WTC11 (cell line): ENCODE data around the gene CLEC10A. TPM values are rescaled to one million over a fixed set of nuclear protein-coding genes. Genes with fewer than 3 reads are reported as not detected.

ENCODE experiments used
- ATAC-seq: fragments of 200-7000 bp; cut with Tn5 transposase; 2 replicates; pipeline ENCODE4 v1.10.0; 2021; ENCODE audit warnings: mild to moderate bottlenecking, moderate library complexity
- CTCF ChIA-PET: fragments of 300-600 bp; sonication (Branson Sonifier 250); formaldehyde crosslinking; loops from one replicate; lab custom pipeline; 2021; ENCODE audit warnings: antibody characterized with exemption; lab: Charles Lee
- POLR2A ChIA-PET: fragments of 350-600 bp; sonication (Branson Sonifier 250); formaldehyde crosslinking; loops from one replicate; lab custom pipeline; 2021; ENCODE audit warnings: antibody characterized with exemption; lab: Charles Lee
- DNase-seq: peaks from one replicate; pipeline ENCODE4 v3.0.0; 2021; ENCODE audit warnings: low spot score
- H3K27ac Mint-ChIP-seq: 2 replicates; pipeline ENCODE4 v1.8.0; 2021; ENCODE audit warnings: mixed read lengths
- H3K27me3 Mint-ChIP-seq: 2 replicates; pipeline ENCODE4 v1.8.0; 2021; ENCODE audit warnings: low read depth, mild to moderate bottlenecking, moderate library complexity, mixed read lengths
- H3K36me3 Mint-ChIP-seq: 2 replicates; pipeline ENCODE4 v1.8.0; 2021; ENCODE audit warnings: mixed read lengths
- H3K4me1 Mint-ChIP-seq: 2 replicates; pipeline ENCODE4 v1.8.0; 2022; ENCODE audit warnings: mixed read lengths
- H3K4me3 Mint-ChIP-seq: 2 replicates; pipeline ENCODE4 v1.8.0; 2021; ENCODE audit warnings: mild to moderate bottlenecking, moderate library complexity, mixed read lengths
- H3K9me3 Mint-ChIP-seq: 2 replicates; pipeline ENCODE4 v1.8.0; 2021; ENCODE audit warnings: mixed read lengths
- EMX1 ChIP-seq: fragments of 250-450 bp; sonication (Bioruptor Pico); IDR thresholded peaks from 2 replicates; pipeline ENCODE4 v1.8.0; 2021; ENCODE audit warnings: mild to moderate bottlenecking
- FOXJ3 ChIP-seq: sonication (generic); formaldehyde crosslinking; IDR thresholded peaks from 2 replicates; pipeline ENCODE4 v1.9.0; 2021; ENCODE audit warnings: missing genetic modification reagents, mild to moderate bottlenecking, borderline replicate concordance
- FOXP1 ChIP-seq: sonication (generic); formaldehyde crosslinking; IDR thresholded peaks from 2 replicates; pipeline ENCODE4 v1.8.0; 2022; ENCODE audit warnings: missing genetic modification reagents, mild to moderate bottlenecking, moderate library complexity, borderline replicate concordance
- GABPB1 ChIP-seq: sonication (generic); formaldehyde crosslinking; IDR thresholded peaks from 2 replicates; pipeline ENCODE4 v1.8.1; 2023; ENCODE audit warnings: mild to moderate bottlenecking, missing genetic modification reagents
- GRHL2 ChIP-seq: fragments of 250-450 bp; sonication (Bioruptor Pico); IDR thresholded peaks from 2 replicates; pipeline ENCODE4 v1.8.0; 2022; ENCODE audit warnings: mild to moderate bottlenecking, moderate library complexity; ENCODE audit not compliant: insufficient replicate concordance, severe bottlenecking
- IRF2 ChIP-seq: sonication (generic); formaldehyde crosslinking; IDR thresholded peaks from 2 replicates; pipeline ENCODE4 v1.8.0; 2022; ENCODE audit warnings: low read depth, missing genetic modification reagents, borderline replicate concordance
- NR2C2 ChIP-seq: sonication (generic); formaldehyde crosslinking; IDR thresholded peaks from 2 replicates; pipeline ENCODE4 v1.8.0; 2022; ENCODE audit warnings: mild to moderate bottlenecking, missing genetic modification reagents
- SOX15 ChIP-seq: fragments of 250-450 bp; sonication (Bioruptor Pico); IDR thresholded peaks from 2 replicates; pipeline ENCODE4 v1.9.0; 2021; ENCODE audit warnings: mild to moderate bottlenecking
- ZNF138 ChIP-seq: sonication (generic); formaldehyde crosslinking; conservative IDR thresholded peaks from 2 replicates; pipeline ENCODE4 v1.8.1; 2022; ENCODE audit warnings: mild to moderate bottlenecking, moderate library complexity, missing genetic modification reagents
- ZNF219 ChIP-seq: sonication (generic); formaldehyde crosslinking; IDR thresholded peaks from 2 replicates; pipeline ENCODE4 v1.8.0; 2023; ENCODE audit warnings: missing genetic modification reagents, mild to moderate bottlenecking, borderline replicate concordance
- total RNA-seq: library from RNA; stranded (reverse); gene quantifications from 3 replicates; pipeline ENCODE4 v1.2.3, GENCODE V29; 2021
- TF ChIP-seq, protein P1 (sequence below): sonication (generic); formaldehyde crosslinking; IDR thresholded peaks from 2 replicates; pipeline ENCODE4 v1.8.1; 2023; ENCODE audit warnings: mild to moderate bottlenecking, missing genetic modification reagents
- TF ChIP-seq, protein P2 (sequence below): sonication (generic); formaldehyde crosslinking; IDR thresholded peaks from 2 replicates; pipeline ENCODE4 v1.8.0; 2022; ENCODE audit warnings: mild to moderate bottlenecking, missing genetic modification reagents
- TF ChIP-seq, protein P3 (sequence below): sonication (generic); formaldehyde crosslinking; IDR thresholded peaks from 2 replicates; pipeline ENCODE4 v1.8.0; 2022; ENCODE audit warnings: mild to moderate bottlenecking, missing genetic modification reagents
- TF ChIP-seq, protein P4 (sequence below): fragments of 250-450 bp; sonication (Bioruptor Pico); IDR thresholded peaks from 2 replicates; pipeline ENCODE4 v1.9.0; 2021; ENCODE audit warnings: moderate library complexity, mild to moderate bottlenecking, inconsistent platforms, borderline replicate concordance
- TF ChIP-seq, protein P5 (sequence below): sonication (generic); formaldehyde crosslinking; IDR thresholded peaks from 2 replicates; pipeline ENCODE4 v1.8.0; 2023; ENCODE audit warnings: missing genetic modification reagents, mild to moderate bottlenecking, borderline replicate concordance
- TF ChIP-seq, protein P6 (sequence below): sonication (generic); formaldehyde crosslinking; IDR thresholded peaks from 2 replicates; pipeline ENCODE4 v1.8.1; 2023; ENCODE audit warnings: mild to moderate bottlenecking, missing genetic modification reagents, moderate library complexity
- TF ChIP-seq, protein P7 (sequence below): fragments of 250-450 bp; sonication (Bioruptor Pico); IDR thresholded peaks from 2 replicates; pipeline ENCODE4 v1.9.0; 2021; ENCODE audit warnings: mild to moderate bottlenecking
- TF ChIP-seq, protein P8 (sequence below): sonication (generic); formaldehyde crosslinking; IDR thresholded peaks from 2 replicates; pipeline ENCODE4 v1.8.0; 2023; ENCODE audit warnings: mild to moderate bottlenecking, missing genetic modification reagents
- TF ChIP-seq, protein P9 (sequence below): fragments of 250-450 bp; sonication (Bioruptor Pico); IDR thresholded peaks from 2 replicates; pipeline ENCODE4 v2.1.2; 2022; ENCODE audit warnings: mild to moderate bottlenecking, moderate library complexity

The CLEC10A gene
- total RNA-seq, 1 experiment from 2014 or later: not detected

DNA sequence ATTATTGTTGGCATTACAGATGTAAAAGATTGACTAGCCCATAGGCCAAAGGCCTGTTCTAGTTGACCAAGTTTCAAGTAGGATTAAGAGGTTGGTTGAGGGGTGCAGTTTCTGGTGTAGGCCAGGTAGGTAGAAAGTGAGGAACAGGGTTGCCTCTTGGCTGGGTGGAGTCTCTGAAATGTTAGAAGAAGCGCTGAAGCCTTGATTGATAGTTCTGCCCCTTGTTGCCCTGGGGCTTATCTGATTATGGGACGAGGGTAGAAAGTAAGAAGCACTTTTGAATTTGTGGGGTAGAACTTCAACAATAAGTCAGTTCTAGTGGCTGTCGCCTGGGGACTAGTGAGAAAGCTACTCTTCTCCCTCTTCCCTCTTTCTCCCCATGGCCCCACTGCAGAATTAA is 51.0 kb downstream of the CLEC10A start (continued):
- TF ChIP-seq, protein P1, sequence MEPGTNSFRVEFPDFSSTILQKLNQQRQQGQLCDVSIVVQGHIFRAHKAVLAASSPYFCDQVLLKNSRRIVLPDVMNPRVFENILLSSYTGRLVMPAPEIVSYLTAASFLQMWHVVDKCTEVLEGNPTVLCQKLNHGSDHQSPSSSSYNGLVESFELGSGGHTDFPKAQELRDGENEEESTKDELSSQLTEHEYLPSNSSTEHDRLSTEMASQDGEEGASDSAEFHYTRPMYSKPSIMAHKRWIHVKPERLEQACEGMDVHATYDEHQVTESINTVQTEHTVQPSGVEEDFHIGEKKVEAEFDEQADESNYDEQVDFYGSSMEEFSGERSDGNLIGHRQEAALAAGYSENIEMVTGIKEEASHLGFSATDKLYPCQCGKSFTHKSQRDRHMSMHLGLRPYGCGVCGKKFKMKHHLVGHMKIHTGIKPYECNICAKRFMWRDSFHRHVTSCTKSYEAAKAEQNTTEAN (CRISPR knock-in tag): no peak
- TF ChIP-seq, protein P2, sequence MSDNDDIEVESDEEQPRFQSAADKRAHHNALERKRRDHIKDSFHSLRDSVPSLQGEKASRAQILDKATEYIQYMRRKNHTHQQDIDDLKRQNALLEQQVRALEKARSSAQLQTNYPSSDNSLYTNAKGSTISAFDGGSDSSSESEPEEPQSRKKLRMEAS (CRISPR knock-in tag): no peak
- TF ChIP-seq, protein P3, sequence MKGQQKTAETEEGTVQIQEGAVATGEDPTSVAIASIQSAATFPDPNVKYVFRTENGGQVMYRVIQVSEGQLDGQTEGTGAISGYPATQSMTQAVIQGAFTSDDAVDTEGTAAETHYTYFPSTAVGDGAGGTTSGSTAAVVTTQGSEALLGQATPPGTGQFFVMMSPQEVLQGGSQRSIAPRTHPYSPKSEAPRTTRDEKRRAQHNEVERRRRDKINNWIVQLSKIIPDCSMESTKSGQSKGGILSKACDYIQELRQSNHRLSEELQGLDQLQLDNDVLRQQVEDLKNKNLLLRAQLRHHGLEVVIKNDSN (CRISPR knock-in tag): no peak
- TF ChIP-seq ZNF219 (no peak), FOXJ3 (CRISPR knock-in tag) (no peak)
- TF ChIP-seq, protein P4, sequence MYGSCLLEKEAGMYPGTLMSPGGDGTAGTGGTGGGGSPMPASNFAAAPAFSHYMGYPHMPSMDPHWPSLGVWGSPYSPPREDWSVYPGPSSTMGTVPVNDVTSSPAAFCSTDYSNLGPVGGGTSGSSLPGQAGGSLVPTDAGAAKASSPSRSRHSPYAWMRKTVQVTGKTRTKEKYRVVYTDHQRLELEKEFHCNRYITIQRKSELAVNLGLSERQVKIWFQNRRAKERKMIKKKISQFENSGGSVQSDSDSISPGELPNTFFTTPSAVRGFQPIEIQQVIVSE: no peak

DNA sequence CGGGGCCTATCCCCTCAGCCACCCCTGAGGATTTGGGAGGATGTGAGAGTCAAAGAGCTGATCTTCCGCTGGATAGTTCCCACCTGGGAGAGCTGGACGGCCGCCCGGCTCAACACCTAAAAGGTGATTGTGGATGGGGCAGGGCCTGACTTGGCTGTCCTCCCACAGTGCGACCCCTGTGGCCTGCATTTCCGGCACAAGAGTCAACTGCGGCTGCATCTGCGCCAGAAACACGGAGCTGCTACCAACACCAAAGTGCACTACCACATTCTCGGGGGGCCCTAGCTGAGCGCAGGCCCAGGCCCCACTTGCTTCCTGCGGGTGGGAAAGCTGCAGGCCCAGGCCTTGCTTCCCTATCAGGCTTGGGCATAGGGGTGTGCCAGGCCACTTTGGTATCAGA is 52.7 kb downstream of the CLEC10A start:
- ChIA-PET CTCF (interaction anchor here (1.2 to 1.4 kb wide), 2 partner anchors 8 to 150 kb away, joined by 3 to 4 read pairs; partner anchors contain the start of gene SLC16A13), POLR2A (interaction anchor here (1.1 kb wide), 1 partner anchor 9 kb away, joined by 3 read pairs; the partner anchor contains the start of gene SLC16A13)
- Mint-ChIP-seq H3K9me3 (no peaks in the 10 kb centered on the region), H3K4me3 (no peak overlapping the region), H3K4me1 (peaks cover 18% of the 10 kb centered on the region; the same call in 1 of the 2 replicates), H3K27ac (no peak overlapping the region), H3K36me3 (peaks cover 26% of the 10 kb centered on the region), H3K27me3 (peaks cover 31% of the 10 kb centered on the region)
- ATAC-seq: no peak
- DNase-seq: no peak
- TF ChIP-seq GABPB1 (CRISPR knock-in tag) (no peak), EMX1 (CRISPR knock-in tag) (no peak), GRHL2 (no peak), FOXP1 (no peak), NR2C2 (CRISPR knock-in tag) (no peak), SOX15 (no peak), IRF2 (CRISPR knock-in tag) (no peak), ZNF138 (CRISPR knock-in tag) (no peak)
- TF ChIP-seq, protein P5, sequence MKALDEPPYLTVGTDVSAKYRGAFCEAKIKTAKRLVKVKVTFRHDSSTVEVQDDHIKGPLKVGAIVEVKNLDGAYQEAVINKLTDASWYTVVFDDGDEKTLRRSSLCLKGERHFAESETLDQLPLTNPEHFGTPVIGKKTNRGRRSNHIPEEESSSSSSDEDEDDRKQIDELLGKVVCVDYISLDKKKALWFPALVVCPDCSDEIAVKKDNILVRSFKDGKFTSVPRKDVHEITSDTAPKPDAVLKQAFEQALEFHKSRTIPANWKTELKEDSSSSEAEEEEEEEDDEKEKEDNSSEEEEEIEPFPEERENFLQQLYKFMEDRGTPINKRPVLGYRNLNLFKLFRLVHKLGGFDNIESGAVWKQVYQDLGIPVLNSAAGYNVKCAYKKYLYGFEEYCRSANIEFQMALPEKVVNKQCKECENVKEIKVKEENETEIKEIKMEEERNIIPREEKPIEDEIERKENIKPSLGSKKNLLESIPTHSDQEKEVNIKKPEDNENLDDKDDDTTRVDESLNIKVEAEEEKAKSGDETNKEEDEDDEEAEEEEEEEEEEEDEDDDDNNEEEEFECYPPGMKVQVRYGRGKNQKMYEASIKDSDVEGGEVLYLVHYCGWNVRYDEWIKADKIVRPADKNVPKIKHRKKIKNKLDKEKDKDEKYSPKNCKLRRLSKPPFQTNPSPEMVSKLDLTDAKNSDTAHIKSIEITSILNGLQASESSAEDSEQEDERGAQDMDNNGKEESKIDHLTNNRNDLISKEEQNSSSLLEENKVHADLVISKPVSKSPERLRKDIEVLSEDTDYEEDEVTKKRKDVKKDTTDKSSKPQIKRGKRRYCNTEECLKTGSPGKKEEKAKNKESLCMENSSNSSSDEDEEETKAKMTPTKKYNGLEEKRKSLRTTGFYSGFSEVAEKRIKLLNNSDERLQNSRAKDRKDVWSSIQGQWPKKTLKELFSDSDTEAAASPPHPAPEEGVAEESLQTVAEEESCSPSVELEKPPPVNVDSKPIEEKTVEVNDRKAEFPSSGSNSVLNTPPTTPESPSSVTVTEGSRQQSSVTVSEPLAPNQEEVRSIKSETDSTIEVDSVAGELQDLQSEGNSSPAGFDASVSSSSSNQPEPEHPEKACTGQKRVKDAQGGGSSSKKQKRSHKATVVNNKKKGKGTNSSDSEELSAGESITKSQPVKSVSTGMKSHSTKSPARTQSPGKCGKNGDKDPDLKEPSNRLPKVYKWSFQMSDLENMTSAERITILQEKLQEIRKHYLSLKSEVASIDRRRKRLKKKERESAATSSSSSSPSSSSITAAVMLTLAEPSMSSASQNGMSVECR (CRISPR knock-in tag): no peak
- TF ChIP-seq, protein P6, sequence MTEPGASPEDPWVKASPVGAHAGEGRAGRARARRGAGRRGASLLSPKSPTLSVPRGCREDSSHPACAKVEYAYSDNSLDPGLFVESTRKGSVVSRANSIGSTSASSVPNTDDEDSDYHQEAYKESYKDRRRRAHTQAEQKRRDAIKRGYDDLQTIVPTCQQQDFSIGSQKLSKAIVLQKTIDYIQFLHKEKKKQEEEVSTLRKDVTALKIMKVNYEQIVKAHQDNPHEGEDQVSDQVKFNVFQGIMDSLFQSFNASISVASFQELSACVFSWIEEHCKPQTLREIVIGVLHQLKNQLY (CRISPR knock-in tag): no peak
- TF ChIP-seq, protein P7, sequence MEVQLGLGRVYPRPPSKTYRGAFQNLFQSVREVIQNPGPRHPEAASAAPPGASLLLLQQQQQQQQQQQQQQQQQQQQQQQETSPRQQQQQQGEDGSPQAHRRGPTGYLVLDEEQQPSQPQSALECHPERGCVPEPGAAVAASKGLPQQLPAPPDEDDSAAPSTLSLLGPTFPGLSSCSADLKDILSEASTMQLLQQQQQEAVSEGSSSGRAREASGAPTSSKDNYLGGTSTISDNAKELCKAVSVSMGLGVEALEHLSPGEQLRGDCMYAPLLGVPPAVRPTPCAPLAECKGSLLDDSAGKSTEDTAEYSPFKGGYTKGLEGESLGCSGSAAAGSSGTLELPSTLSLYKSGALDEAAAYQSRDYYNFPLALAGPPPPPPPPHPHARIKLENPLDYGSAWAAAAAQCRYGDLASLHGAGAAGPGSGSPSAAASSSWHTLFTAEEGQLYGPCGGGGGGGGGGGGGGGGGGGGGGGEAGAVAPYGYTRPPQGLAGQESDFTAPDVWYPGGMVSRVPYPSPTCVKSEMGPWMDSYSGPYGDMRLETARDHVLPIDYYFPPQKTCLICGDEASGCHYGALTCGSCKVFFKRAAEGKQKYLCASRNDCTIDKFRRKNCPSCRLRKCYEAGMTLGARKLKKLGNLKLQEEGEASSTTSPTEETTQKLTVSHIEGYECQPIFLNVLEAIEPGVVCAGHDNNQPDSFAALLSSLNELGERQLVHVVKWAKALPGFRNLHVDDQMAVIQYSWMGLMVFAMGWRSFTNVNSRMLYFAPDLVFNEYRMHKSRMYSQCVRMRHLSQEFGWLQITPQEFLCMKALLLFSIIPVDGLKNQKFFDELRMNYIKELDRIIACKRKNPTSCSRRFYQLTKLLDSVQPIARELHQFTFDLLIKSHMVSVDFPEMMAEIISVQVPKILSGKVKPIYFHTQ (CRISPR knock-in tag): no peak
- TF ChIP-seq, protein P8, sequence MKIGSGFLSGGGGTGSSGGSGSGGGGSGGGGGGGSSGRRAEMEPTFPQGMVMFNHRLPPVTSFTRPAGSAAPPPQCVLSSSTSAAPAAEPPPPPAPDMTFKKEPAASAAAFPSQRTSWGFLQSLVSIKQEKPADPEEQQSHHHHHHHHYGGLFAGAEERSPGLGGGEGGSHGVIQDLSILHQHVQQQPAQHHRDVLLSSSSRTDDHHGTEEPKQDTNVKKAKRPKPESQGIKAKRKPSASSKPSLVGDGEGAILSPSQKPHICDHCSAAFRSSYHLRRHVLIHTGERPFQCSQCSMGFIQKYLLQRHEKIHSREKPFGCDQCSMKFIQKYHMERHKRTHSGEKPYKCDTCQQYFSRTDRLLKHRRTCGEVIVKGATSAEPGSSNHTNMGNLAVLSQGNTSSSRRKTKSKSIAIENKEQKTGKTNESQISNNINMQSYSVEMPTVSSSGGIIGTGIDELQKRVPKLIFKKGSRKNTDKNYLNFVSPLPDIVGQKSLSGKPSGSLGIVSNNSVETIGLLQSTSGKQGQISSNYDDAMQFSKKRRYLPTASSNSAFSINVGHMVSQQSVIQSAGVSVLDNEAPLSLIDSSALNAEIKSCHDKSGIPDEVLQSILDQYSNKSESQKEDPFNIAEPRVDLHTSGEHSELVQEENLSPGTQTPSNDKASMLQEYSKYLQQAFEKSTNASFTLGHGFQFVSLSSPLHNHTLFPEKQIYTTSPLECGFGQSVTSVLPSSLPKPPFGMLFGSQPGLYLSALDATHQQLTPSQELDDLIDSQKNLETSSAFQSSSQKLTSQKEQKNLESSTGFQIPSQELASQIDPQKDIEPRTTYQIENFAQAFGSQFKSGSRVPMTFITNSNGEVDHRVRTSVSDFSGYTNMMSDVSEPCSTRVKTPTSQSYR (CRISPR knock-in tag): no peak
- TF ChIP-seq, protein P9, sequence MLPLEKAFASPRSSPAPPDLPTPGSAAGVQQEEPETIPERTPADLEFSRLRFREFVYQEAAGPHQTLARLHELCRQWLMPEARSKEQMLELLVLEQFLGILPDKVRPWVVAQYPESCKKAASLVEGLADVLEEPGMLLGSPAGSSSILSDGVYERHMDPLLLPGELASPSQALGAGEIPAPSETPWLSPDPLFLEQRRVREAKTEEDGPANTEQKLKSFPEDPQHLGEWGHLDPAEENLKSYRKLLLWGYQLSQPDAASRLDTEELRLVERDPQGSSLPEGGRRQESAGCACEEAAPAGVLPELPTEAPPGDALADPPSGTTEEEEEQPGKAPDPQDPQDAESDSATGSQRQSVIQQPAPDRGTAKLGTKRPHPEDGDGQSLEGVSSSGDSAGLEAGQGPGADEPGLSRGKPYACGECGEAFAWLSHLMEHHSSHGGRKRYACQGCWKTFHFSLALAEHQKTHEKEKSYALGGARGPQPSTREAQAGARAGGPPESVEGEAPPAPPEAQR (CRISPR knock-in tag): no peak
